NCI-H128 (cell line): ENCODE data around the gene THRB.

Experiments used
- DNase-seq: peaks from one replicate; lab custom pipeline; 2025; ENCODE audit not compliant: unreplicated experiment; lab: John Stamatoyannopoulos, UW

Gene THRB

GRCh38 chr3:24355806-24356205 lies 138.8 kb downstream of the THRB start:
- DNase-seq = no peak

GRCh38 chr3:24354230-24354629 lies 140.4 kb downstream of the THRB start:
- no peak for DNase-seq

- no peak for DNase-seq
Measured at GRCh38 chr3:24352893-24353553, 141.6 kb downstream of the THRB start.

- DNase-seq = no peak
Measured at GRCh38 chr3:24351779-24352469, 142.7 kb downstream of the THRB start.

- no peak for DNase-seq
Measured at GRCh38 chr3:24349367-24350019, 145.2 kb downstream of the THRB start.

GRCh38 chr3:24348348-24348747 lies 146.3 kb downstream of the THRB start:
- DNase-seq = no peak

- DNase-seq = no peak
Measured at GRCh38 chr3:24344784-24345439, 149.7 kb downstream of the THRB start.

- DNase-seq = no peak
Measured at GRCh38 chr3:24343084-24343783, 151.4 kb downstream of the THRB start.

GRCh38 chr3:24342275-24342674 lies 152.4 kb downstream of the THRB start:
- no peak for DNase-seq

GRCh38 chr3:24341668-24342067 lies 153.0 kb downstream of the THRB start:
- DNase-seq = no peak

- no peak for DNase-seq
Measured at GRCh38 chr3:24340966-24341365, 153.7 kb downstream of the THRB start.

GRCh38 chr3:24340161-24340560 lies 154.5 kb downstream of the THRB start:
- no peak for DNase-seq

- no peak for DNase-seq
Measured at GRCh38 chr3:24339266-24339825, 155.3 kb downstream of the THRB start.

- DNase-seq = no peak
Measured at GRCh38 chr3:24338409-24339130, 156.1 kb downstream of the THRB start.

- no peak for DNase-seq
Measured at GRCh38 chr3:24336101-24336500, 158.5 kb downstream of the THRB start.

GRCh38 chr3:24332092-24332491 lies 162.6 kb downstream of the THRB start:
- no peak for DNase-seq

- DNase-seq = no peak
Measured at GRCh38 chr3:24323272-24323671, 171.4 kb downstream of the THRB start.

- DNase-seq = no peak
Measured at GRCh38 chr3:24320601-24321000, 174.0 kb downstream of the THRB start.

- no peak for DNase-seq
Measured at GRCh38 chr3:24318677-24319287, 175.9 kb downstream of the THRB start.

- DNase-seq = no peak
Measured at GRCh38 chr3:24316887-24317383, 177.7 kb downstream of the THRB start.
